LoVo (cell line): ENCODE results near the gene TTLL5.
"Not testable (repeated sequence)": the region's sequence is repeated elsewhere in the genome, so short reads cannot be mapped to it uniquely, and the experiment has no call there.

Source experiments
- DNase-seq: peaks from one replicate; pipeline ENCODE4 v3.0.0-alpha.2; 2016; ENCODE audit warnings: low spot score

Gene TTLL5

GRCh38 chr14:75835156-75835725 lies 174.2 kb downstream of the TTLL5 start:
- DNase-seq: no peak

GRCh38 chr14:75835737-75836136 lies 174.7 kb downstream of the TTLL5 start:
- no peak for DNase-seq

GRCh38 chr14:75837151-75837787 lies 176.2 kb downstream of the TTLL5 start:
- DNase-seq: no peak

GRCh38 chr14:75840911-75841310 lies 179.9 kb downstream of the TTLL5 start:
- no peak for DNase-seq

- no peak for DNase-seq
Measured at GRCh38 chr14:75842551-75842950, 181.5 kb downstream of the TTLL5 start.

- no peak for DNase-seq
Measured at GRCh38 chr14:75844486-75844885, 183.4 kb downstream of the TTLL5 start.

GRCh38 chr14:75845136-75845804 lies 184.2 kb downstream of the TTLL5 start:
- no peak for DNase-seq

- DNase-seq: not testable (repeated sequence)
Measured at GRCh38 chr14:75846694-75847093, 185.6 kb downstream of the TTLL5 start.

- DNase-seq: no peak
Measured at GRCh38 chr14:75847584-75847983, 186.5 kb downstream of the TTLL5 start.

- DNase-seq: no peak
Measured at GRCh38 chr14:75848167-75848913, 187.3 kb downstream of the TTLL5 start.

- no peak for DNase-seq
Measured at GRCh38 chr14:75849300-75849895, 188.4 kb downstream of the TTLL5 start.

GRCh38 chr14:75851574-75851866 lies 190.5 kb downstream of the TTLL5 start:
- DNase-seq: no peak

- DNase-seq: no peak
Measured at GRCh38 chr14:75854111-75854799, 193.2 kb downstream of the TTLL5 start.

- DNase-seq: no peak
Measured at GRCh38 chr14:75857199-75857598, 196.2 kb downstream of the TTLL5 start.

GRCh38 chr14:75858362-75858761 lies 197.3 kb downstream of the TTLL5 start:
- DNase-seq: no peak

GRCh38 chr14:75859746-75860145 lies 198.7 kb downstream of the TTLL5 start:
- no peak for DNase-seq

- DNase-seq: no peak
Measured at GRCh38 chr14:75860561-75861160, 199.6 kb downstream of the TTLL5 start.

- DNase-seq: peak; percentile 2
Measured at GRCh38 chr14:75861161-75861621, 200.1 kb downstream of the TTLL5 start.

GRCh38 chr14:75863221-75863620 lies 202.2 kb downstream of the TTLL5 start:
- no peak for DNase-seq

GRCh38 chr14:75864352-75864751 lies 203.3 kb downstream of the TTLL5 start:
- DNase-seq: no peak

GRCh38 chr14:75865531-75865930 lies 204.5 kb downstream of the TTLL5 start:
- DNase-seq: no peak

GRCh38 chr14:75866970-75867369 lies 205.9 kb downstream of the TTLL5 start:
- no peak for DNase-seq
